ENCODE data around the gene TBC1D22B.
"Not testable (repeated sequence)": the region's sequence is repeated elsewhere in the genome, so short reads cannot be mapped to it uniquely, and the experiment has no call there.

Gene TBC1D22B

DNA sequence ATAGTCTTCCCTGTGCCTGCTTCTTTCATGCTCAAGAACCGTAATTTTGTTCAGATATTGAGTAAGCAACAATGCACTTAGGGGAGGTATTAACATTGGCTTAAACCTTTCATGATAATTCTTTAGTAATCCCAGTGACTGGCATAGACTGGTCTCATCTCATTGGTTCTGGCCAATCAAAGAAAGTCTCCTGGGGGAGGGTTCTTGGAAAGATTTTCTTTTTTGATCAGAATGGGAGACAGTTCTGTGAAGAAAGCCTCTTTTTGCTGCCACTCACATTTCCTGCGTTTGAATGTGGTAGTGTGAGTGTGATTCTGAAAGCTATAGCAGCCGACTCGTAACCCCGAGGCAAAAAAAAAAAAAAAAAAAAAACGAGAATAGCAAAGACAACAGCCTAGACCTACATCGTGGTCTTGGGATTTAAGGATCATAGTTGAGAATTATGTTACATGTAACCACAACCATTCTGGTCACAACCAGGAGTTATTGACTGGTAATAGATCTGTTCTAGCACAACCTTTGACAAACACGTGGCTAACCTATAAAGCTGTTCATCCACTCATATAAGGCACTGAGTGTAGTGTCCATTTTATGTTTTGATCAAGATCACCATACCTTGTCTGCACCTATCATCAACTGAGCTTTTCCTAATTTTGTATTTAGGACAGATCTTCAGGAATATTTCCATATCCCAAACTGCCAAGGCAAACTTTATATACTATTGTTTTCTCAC, 15.4 kb downstream of the TBC1D22B start:
- DNase-seq: no peak

DNA sequence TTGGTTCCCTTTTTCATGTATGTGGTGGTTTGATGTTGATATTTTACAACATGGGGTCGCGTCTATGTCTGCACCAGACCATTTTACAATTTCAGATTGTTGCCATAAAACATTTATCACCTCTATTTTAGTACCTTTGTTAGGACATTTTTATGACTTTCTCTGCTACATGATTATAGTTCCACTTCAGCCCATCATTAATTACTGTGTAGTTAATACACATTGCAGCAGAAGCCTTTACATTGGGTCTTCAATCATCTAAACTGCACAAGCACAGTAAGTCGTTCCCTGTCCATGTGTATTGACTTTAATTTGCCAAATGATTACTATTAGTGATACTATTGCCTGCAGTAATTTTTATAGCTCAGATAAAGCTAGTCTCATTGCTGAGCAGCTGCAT, 16.1 kb downstream of the TBC1D22B start:
- DNase-seq: no peak

DNA sequence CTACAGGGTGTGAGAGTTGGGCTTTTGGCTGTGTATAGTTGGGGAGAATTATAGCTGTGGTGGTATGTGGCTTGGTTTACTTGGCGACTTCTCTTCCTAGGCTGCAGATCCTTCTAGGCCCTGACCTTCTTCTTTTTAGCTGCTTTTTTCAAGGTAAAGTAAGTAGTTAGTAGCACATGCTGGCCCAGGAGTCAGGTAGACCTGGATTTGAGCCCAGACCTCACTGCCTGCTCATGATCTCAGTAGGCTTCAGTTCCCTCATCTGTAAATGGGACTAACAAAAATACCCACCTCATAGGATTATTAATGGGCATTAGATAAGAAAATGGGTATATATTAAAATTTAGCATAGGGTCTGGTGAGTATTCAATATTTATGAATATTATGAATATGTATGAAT, 17.8 kb downstream of the TBC1D22B start:
- DNase-seq: no peak

DNA sequence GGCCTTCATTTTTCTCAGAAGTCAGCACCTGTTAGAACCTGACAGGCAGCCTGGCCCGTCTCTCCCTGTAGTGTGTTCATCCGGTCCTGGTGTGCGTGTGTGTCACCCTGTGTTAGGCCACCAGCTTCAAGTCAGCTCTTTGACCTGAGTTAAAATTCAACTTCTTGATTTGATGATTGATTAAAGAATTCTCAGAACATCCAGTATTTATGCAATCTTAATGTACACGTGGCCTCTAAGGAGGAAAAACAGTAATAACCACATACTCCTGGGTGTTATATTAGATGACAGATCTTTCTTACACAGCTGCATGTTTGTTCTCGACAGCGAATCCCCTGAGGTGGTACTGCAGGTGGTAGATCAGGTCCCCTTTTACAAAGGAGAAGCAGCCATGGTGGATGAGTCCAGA, 19.4 kb downstream of the TBC1D22B start:
- no peak for DNase-seq

DNA sequence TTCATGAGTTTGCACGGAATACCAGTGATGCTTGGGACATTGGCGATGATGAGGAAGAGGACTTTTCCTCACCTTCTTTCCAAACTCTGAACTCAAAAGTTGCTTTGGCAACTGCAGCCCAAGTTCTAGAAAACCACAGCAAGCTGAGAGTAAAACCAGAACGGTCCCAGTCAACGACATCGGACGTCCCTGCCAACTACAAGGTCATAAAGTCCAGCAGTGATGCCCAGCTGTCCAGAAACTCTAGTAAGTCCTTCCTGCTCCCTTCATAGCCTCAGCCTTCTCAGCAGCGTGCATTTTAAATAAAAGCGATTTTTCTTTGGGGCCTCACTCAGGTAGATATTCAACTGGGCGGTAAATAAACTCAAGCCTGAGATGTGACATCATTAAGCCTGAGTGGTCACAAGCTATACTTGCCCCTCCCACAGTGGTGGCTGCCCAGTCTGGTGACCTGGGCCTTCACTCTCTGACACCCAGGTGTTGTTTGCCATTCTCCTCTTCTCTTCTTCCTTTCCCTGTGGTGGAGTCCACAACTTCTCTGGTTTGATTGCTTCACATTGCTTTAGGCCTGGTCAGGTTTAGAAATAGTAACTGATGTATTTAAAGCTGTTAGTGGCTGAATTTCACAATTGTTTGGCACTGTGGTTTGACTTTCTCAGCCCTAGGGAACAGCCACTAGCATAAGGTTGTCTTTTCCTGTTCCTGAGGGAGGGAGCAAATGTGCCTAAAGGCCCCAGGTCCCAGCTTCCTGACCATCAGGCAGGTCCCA, 22.0 kb downstream of the TBC1D22B start:
- peak; percentile 57 for DNase-seq

DNA sequence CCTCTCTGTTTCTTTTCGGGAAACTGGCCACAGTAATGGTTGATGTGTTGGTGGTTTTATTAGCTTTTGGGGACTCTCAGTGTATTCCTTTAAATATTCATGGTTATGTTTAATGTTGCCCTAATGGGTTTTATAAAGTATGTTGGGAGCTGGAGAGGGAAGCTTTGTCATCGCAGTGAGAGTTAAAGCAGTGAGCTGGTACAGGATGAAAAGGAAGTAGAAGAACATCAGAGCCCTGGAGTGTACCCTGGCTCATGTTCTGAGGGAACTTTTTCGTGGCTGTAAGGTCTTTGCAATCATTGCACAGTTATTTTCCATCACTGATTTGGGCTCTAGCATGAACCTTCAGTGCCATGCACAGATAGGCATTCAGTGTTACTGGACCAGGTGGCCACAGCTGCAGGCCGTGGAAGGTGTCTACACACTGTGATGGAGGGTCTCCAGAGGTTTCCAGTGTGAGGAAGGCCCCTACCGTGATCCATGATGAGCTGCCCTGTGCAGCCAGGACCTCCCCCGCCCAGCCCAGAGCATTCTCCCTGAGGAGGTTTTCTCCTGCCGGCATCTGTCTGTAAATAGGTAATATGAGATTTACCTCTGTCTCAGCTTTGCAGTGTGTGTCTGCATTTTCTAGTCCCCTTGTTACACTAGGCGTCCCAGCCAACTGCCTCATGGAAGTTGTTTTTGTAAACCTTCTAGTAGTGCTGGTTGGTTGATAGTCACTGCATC, 22.8 kb downstream of the TBC1D22B start:
- DNase-seq: no peak

DNA sequence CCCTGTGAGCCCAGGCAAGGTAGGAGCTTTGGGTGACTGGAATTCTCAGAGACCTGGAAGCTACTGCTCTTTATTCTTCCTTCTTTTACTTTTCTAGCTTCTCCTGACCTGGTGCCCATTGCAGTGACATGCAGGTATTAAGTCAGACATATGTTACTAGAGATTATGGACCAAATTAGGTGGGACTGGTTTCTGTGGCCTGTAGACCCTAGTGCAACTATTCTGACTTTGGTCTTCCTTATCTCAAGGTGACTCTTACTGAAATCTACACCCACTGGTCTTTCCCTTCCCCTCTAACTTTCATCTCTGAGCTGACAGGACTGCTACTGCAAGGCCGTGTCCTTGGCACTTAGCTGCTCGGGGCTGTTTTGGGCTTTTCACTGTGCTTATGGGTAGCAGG, 24.8 kb downstream of the TBC1D22B start:
- DNase-seq: no peak

DNA sequence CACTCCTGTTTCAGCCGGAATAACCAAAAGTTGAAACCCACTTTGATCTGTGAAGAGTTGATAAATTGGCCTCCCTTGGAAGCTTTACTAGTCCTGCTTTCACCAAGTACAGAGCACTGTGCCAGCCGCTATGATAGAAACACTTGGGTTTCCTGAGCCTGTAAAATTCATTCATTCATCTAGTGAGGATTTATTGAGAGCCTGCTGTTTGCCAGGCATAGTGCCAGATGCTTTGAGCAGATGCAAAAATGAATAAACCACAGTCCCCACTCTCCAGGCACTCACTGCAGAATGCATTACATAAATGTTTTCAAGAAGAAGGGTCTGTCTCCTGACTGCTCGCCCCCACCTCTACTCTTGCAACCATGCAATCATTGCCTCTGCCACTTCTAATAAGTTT, 25.7 kb downstream of the TBC1D22B start:
- DNase-seq: no peak

DNA sequence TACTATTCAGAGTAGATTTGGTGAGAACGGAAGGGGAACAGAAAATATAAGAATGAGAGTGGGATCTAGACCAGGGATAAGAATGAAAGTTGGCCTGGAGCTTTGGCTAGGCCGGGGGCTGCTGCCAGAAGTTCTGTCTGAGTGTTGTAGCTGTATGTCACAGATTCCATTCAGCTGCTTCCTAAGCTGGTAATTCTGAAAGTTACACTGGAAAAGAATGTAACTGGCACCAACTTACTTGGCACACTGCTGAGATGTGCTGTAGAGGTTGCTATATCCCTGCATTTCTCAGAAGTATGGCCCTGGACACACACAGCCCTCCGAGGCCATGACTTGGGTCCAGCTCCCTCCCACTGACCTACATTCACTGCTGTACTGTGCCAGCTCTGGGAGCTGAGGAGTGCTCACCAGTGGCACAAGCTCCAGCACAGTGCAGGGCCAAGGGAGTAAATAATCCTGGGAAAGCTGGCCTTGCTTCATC, 26.1 kb downstream of the TBC1D22B start:
- DNase-seq: no peak

DNA sequence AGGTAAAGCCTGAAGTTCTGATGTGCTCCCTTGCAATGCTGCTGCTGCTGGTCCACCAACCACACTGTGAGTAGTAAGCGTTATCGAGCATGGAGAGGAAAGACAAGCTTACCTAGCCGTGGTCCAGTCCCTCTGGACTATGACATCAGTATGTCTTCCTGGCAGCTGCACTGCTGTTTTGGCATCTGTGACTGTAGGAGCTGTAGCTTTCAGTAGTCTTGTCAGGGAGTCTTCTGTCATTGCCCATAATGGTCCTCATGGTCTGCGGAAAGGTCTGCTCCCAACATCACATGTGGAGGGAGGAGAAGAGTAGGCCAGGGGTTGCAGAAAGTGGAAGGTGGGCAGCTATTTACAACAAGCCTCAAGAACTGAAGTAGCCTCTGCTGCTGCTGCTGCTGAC, 27.2 kb downstream of the TBC1D22B start:
- DNase-seq: no peak

DNA sequence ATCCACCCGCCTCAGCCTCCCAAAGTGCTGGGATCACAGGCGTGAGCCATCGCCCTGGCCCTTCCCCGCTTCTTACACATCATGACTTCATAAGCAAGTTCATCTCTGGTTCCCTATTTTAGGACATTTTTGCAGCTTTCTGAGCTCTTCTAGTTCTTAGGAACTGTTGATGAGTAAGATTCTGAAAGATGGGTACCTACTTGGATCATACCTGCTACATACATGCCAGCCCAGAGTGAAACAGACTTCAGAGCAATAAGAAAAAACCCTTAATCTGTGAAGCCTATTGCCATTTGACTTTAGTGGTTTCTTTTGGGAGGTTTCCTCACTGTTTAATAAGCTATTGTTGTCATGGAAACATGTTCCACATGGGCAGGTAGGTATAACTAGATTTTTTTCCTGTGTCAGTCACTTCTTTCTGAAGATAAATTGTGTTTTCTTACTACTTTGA, 28.3 kb downstream of the TBC1D22B start:
- peak; percentile 7 for DNase-seq

DNA sequence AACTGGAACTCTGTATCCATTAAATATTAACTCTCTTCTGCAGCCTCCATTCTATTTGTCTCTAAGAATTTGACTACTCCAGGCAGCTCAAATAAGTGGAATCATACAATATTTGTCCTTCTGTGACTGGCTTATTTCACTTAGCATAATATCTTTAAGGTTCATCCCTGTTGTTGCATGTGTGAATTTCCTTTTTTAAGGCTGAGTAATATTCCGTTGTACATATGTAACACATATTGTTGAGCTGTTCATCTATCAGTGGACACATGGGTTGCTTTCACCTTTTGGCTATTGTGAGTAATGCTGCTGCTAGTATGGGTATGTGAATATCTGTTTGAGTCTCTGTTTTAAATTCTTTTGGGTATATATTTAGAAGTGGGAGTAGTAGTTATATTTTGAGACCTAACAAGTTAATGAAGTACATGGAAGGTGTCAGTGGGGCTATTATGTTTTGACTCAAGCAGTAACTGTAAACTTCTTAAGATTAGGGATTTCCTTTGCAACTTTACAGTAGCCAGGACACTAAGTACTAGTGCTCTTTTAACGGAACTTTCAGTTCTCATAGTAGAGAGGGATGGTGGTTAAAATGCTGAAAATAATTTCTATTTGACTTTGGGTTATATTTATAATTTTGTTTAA, 30.1 kb downstream of the TBC1D22B start:
- DNase-seq: no peak

DNA sequence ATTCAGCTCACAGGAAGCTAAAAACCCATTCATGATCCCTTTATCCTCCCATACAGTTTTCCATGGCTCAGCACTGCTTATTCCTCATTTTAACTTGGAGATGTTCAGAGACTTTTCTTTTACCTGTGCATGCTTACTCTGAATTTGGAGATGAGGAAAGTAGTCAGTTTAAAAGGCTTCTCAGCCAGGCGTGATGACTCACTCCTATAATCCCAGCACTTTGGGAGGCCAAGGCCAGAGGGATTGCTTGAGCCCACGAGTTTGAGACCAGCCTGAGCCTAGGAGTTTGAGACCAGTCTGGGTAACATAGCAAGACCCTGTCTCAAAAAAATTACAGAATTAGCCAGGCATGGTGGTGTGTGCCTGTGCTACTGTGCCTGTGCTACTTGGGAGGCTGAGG, 30.7 kb downstream of the TBC1D22B start:
- no peak for DNase-seq

DNA sequence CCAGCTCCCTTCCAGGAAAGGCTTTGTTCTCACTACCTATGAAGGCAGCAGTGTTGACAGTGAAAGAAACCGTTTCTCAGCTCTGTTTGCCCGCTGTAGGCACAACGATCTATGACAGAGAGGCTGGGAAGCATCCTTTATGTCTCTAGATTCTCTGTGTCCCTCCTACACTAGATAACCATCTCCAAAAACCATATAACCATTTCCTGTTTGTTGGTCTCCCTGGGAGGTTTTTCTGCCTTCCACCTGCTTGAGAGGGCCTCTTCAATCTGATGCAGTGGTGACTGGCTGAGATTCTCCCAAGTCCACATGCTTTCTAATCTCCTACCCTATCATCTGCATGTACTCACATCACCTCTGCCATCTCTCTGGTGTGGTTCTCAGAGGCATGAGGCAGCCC, 32.4 kb downstream of the TBC1D22B start:
- DNase-seq: no peak

DNA sequence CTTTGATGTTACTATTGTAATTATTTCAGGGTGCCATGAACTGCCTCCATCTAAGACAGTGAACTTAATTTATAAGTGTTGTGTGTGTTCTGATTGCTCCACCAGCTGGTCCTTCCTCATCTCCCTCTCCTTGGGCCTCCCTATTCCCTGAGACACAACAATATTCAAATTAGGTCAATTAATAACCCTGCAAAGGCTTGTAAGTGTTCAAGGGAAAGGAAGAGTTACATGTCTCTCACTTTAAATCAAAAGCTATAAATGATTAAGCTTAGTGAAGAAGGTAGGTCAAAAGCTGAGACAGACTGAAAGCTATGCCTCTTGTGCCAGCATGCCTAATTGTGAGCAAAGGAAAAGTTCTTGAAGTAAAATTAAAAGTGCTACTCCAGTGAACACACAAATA, 35.9 kb downstream of the TBC1D22B start:
- no peak for DNase-seq

DNA sequence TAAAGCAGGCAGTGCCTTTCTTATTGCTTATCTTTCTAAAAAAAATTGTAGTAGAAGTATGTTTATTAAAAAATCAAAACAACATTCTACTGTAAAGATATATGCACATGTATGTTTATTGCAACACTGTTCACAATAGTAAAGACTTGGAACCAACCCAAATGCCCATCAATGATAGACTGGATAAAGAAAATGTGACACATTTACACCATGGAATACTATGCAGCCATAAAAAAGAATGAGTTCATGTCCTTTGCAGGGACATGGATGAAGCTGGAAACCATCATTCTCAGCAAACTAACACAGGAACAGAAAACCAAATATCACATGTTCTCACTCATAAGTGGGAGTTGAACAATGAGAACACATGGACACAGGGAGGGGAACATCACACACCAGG, 40.1 kb downstream of the TBC1D22B start:
- not testable (repeated sequence) for DNase-seq

DNA sequence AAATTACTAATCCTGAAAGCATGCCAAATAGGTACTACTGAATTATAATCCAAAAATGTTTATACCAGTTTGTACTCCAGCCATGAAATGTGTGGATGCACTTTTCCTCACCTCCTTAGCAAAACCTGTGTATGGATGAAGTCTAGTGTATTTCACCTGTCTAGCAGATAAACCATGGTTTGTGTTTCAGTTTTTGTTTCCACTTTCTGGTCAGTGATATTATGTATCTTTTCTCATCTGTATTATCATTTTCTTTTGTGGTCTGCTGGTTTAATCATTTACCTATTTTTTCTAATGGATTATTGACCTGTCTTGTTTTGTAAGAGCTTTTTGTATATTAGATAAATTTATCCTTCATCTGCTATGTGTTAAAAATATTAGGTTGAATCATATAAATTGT, 41.4 kb downstream of the TBC1D22B start:
- no peak for DNase-seq

DNA sequence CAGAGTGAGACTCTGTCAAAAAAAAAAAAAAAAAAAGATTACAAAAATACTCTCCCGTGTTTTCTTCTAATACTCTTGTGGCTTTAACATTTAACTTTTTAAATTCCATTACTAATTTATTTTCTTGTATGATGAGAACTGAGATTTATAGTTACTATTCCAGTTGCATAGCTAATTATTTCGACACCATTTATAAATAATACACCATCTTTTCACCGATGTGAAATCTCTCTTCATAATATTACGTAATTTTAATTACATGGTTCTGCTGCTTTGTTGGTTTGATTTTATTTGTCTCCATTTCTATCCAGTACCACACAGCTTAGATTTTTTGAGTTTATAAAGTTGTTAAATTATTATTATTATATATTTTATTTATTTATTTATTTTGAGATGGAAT, 42.4 kb downstream of the TBC1D22B start:
- DNase-seq: no peak

DNA sequence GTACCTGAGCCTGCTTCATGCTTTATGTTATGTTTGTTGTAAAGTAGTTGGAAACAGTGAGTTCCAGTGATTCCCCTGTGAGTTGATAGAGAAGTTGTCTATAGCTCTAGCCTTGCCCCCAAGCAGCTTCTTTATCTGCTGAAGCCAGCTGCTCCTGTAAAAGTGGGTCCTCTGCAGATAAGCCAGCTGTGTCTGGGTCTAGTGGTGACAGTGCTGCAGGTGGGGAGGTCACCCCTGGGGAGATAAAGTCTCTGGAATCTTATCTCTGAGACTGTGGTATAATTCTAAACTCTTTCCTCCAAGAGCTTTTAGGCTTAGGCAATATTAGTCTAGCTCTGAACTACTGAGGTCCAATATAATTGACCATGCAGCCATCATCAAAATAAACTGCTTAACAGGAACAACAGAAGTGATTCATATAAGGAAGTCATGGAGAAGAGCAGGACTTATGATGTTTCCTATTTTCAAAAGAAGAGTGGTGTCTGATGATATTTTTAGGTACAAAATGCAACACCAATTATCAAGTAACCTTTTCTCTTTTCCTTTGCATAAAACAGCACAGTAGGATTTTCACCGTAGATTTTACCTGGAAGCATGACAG, 44.6 kb downstream of the TBC1D22B start:
- DNase-seq: no peak

DNA sequence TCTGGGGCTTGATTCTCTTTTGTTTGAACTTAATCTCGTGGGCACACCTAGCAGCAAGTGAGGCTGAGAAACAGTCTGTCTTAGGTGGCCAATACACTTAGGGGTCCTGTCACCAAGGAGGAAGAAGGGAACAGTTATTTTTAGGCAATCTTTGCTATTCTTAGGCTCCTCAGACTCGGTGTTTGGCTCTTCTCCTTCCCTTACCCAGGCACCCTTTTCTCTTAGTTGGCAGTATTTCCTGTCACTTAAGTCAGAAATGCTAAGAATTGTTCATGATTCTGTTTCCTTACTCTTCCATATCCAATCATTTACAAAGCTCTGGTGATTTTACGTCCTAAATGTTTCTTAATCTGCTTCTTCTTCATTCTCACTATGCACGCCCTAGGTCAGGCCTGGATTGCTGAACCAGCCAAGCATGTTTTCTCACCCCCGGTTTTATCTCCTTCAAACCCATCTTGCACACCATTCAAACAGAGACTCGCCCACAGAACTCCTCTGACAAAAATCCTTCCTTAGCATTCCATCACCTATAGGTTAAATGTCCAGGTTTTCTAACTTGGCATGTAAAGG, 45.6 kb downstream of the TBC1D22B start:
- DNase-seq: no peak

DNA sequence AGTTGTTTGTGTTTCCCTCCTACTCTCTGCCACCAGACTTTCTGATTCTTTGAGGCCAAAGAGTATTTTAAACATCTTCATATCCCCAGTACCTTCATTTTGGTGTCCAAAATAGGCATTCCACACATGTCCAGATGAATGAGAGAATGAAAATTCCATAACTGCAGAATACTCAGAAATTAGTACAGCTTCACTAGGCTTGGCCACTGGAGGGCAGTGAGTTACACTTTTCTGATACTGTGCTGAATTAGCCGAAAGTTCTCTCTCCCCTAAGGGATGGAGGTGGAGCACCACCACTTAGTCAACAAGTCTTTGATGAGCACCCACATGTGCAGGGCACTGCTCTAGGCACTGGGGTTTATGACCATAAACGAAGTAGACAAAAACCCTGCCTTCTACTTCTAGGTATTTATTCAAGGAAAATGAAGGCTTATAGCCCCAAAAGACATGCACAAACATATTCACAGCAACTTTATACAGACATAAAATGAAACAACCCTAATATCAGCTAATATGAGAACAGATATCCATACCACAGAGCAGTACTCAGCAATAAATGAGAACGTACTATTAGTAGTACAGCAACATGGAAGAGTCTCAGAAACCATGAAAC, 46.4 kb downstream of the TBC1D22B start:
- peak; percentile 31 for DNase-seq

DNA sequence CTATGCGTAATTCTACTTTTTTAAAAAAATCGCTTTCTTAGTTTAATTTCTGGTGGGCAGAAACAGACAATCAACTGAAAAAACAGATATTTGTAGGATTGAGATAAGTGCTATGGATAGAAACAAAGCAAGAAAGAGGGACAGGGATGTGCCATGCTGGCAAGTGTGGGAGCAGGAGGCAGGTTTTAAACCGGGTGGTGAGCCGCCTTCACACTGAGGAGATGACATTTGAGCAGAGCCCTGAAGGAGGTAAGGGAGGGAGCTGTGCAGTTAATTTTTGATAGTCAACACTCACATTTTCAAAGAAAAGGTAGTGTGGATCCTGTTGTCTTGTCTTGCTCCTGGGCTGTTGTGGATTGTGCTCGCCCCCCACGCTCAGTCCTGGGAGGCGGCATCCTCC, 47.2 kb downstream of the TBC1D22B start:
- no peak for DNase-seq
